ENCODE measurements around the gene SLC9A9. TPM values are rescaled to one million over a fixed set of nuclear protein-coding genes. Genes with fewer than 3 reads are reported as not detected.

The SLC9A9 gene
- total RNA-seq, 1 experiment from 2014 or later, result 1.4 TPM

DNA sequence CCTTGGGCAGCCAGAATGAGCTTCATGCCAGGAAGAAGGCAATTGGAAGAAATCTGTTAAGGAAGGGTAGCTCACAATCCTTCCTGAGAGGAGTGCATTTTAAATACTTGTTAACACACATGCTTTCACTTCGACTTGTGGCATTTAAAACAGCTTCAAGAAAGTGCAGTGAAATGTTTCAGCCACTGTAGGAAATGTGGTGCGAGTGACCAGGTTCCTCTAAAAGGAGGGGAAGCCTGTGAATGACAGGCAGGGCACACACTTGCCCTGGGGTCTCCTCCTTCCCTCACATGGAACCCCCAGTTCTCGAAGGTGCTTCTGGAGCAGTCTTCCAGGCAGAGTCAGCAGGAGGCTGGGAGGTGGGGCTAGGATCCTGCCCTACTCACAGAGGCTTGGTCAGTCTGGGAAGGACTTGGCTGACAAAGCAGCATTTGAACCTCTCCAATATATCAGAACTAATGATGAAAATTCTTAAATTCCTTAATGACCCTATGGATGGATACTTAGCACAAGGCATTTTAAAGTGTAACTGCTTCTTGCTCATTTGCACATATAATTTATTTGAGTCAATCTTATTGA lies 370.1 kb downstream of the SLC9A9 start:
- no peak for DNase-seq (ENCODE audit: low spot score)
- BruUV-seq (replicated peaks), result no TSS peak
- CTCF ChIA-PET, result no interaction called here

GRCh38 chr3:143476965-143477640 lies 371.2 kb downstream of the SLC9A9 start:
- Histone ChIP-seq H3K4me1 (ENCODE audit: insufficient read depth, low read length, poor library complexity, severe bottlenecking) (no peaks in the 10 kb centered on the region), H3K4me3 (ENCODE audit: low read depth, low read length, poor library complexity, severe bottlenecking) (no peak overlapping the region), H3K9me3 (ENCODE audit: low read depth, low read length, poor library complexity, severe bottlenecking) (no peaks in the 10 kb centered on the region), H3K27me3 (replicated peaks; ENCODE audit: insufficient read depth, low read depth, low read length, poor library complexity) (no peaks in the 10 kb centered on the region), H3K27ac (ENCODE audit: low read depth, low read length, poor library complexity, severe bottlenecking) (no peak overlapping the region), H3K36me3 (ENCODE audit: insufficient read depth, low read length, poor library complexity, severe bottlenecking) (no peaks in the 10 kb centered on the region)
- no peak for TF ChIP-seq CTCF (conservative IDR thresholded peaks at IDR 0.05; ENCODE audit: low read depth, low read length)
- TF ChIP-seq EZH2 (IDR thresholded peaks at IDR 0.05; ENCODE audit: borderline replicate concordance, low read depth, low read length, poor library complexity, severe bottlenecking), result no peak
- intact Hi-C loops (cut with micrococcal nuclease; ENCODE audit: unreplicated experiment), result no loop called here
- no peak for DNase-seq (ENCODE audit: low spot score)
- ChIA-PET POLR2A (ENCODE audit: low non-redundant PET) (no interaction called here), CTCF (no interaction called here)
- no TSS peak for BruUV-seq (replicated peaks)

More for the DNA sequence above, 370.1 kb downstream of the SLC9A9 start:
- TF ChIP-seq EZH2 (IDR thresholded peaks at IDR 0.05; ENCODE audit: borderline replicate concordance, low read depth, low read length, poor library complexity, severe bottlenecking), result no peak
- TF ChIP-seq CTCF (conservative IDR thresholded peaks at IDR 0.05; ENCODE audit: low read depth, low read length), result no peak
- Histone ChIP-seq H3K9me3 (ENCODE audit: low read depth, low read length, poor library complexity, severe bottlenecking) (no peaks in the 10 kb centered on the region), H3K27ac (ENCODE audit: low read depth, low read length, poor library complexity, severe bottlenecking) (no peak overlapping the region), H3K4me3 (ENCODE audit: low read depth, low read length, poor library complexity, severe bottlenecking) (no peak overlapping the region), H3K27me3 (replicated peaks; ENCODE audit: insufficient read depth, low read depth, low read length, poor library complexity) (no peaks in the 10 kb centered on the region), H3K36me3 (ENCODE audit: insufficient read depth, low read length, poor library complexity, severe bottlenecking) (no peaks in the 10 kb centered on the region), H3K4me1 (ENCODE audit: insufficient read depth, low read length, poor library complexity, severe bottlenecking) (no peaks in the 10 kb centered on the region)
- POLR2A ChIA-PET (ENCODE audit: low non-redundant PET), result no interaction called here
- intact Hi-C loops (cut with micrococcal nuclease; ENCODE audit: unreplicated experiment), result no loop called here

- no peak overlapping the region for H3K27ac ChIP-seq (ENCODE audit: low read depth, low read length, poor library complexity, severe bottlenecking)
- H3K9me3 ChIP-seq (ENCODE audit: low read depth, low read length, poor library complexity, severe bottlenecking), result no peaks in the 10 kb centered on the region
- TF ChIP-seq EZH2 (IDR thresholded peaks at IDR 0.05; ENCODE audit: borderline replicate concordance, low read depth, low read length, poor library complexity, severe bottlenecking), result no peak
- ChIA-PET POLR2A (ENCODE audit: low non-redundant PET) (no interaction called here), CTCF (no interaction called here)
- no peaks in the 10 kb centered on the region for H3K4me1 ChIP-seq (ENCODE audit: insufficient read depth, low read length, poor library complexity, severe bottlenecking)
- H3K36me3 ChIP-seq (ENCODE audit: insufficient read depth, low read length, poor library complexity, severe bottlenecking), result no peaks in the 10 kb centered on the region
- BruUV-seq (replicated peaks), result no TSS peak
- no peaks in the 10 kb centered on the region for H3K27me3 ChIP-seq (replicated peaks; ENCODE audit: insufficient read depth, low read depth, low read length, poor library complexity)
- intact Hi-C loops (cut with micrococcal nuclease; ENCODE audit: unreplicated experiment), result no loop called here
- DNase-seq (ENCODE audit: low spot score), result no peak
- H3K4me3 ChIP-seq (ENCODE audit: low read depth, low read length, poor library complexity, severe bottlenecking), result no peak overlapping the region
These were observed 372.3 kb downstream of the SLC9A9 start for GRCh38 chr3:143475981-143476380.
